MM.1S (cell line): Measurements from ENCODE around the gene YOD1.

Source experiments
- EZH2 ChIP-seq: fragments of 300-600 bp; sonication (generic); optimal IDR thresholded peaks from 2 replicates; pipeline ENCODE3; 2017; ENCODE audit warnings: low read depth, mild to moderate bottlenecking, antibody characterized with exemption, low read length, mixed read lengths
- EZH2phosphoT487 ChIP-seq: fragments of 300-600 bp; sonication (generic); IDR thresholded peaks from 2 replicates; pipeline ENCODE4 v1.6.1; 2018; ENCODE audit warnings: antibody characterized with exemption, low read length
- TF ChIP-seq, protein P1 (sequence below): fragments of 300-600 bp; sonication (generic); IDR thresholded peaks from 2 replicates; pipeline ENCODE4 v1.5.1; 2016; ENCODE audit warnings: antibody characterized with exemption, low read length, mixed read lengths

GRCh38 chr1:207055386-207056001 lies 4.5 kb upstream of the YOD1 start:
- TF ChIP-seq, protein P1, sequence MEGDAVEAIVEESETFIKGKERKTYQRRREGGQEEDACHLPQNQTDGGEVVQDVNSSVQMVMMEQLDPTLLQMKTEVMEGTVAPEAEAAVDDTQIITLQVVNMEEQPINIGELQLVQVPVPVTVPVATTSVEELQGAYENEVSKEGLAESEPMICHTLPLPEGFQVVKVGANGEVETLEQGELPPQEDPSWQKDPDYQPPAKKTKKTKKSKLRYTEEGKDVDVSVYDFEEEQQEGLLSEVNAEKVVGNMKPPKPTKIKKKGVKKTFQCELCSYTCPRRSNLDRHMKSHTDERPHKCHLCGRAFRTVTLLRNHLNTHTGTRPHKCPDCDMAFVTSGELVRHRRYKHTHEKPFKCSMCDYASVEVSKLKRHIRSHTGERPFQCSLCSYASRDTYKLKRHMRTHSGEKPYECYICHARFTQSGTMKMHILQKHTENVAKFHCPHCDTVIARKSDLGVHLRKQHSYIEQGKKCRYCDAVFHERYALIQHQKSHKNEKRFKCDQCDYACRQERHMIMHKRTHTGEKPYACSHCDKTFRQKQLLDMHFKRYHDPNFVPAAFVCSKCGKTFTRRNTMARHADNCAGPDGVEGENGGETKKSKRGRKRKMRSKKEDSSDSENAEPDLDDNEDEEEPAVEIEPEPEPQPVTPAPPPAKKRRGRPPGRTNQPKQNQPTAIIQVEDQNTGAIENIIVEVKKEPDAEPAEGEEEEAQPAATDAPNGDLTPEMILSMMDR = no peak
- TF ChIP-seq EZH2phosphoT487 (no peak), EZH2 (no peak)
